Amniotic epithelial cell (primary cell): ENCODE results near the gene SMIM10.
"Not testable (repeated sequence)": the region's sequence is repeated elsewhere in the genome, so short reads cannot be mapped to it uniquely, and the experiment has no call there.

Source experiments
- DNase-seq: peaks from one replicate; pipeline ENCODE4 v3.0.0-alpha.2; 2010; ENCODE audit warnings: low read depth

The SMIM10 gene

DNA sequence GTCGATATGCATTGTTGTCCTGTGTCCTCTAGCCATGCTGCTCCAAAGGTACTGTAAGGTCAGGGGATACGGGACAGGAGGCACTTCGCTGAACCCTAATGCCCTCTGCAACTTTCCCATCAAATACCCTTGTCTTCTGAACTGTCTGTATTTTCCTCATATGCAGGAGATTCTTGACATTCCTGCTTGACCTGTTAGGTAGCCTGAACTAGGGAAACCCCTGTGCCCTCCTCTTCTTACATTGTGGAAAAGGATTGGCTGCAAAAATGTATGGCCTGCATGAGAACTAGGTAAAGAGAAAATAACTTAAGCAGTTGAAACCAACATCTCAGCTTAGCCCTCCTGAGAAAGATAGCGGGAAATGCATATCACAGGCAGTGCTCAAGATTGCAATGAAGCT is 20.1 kb downstream of the SMIM10 start:
- no peak for DNase-seq

DNA sequence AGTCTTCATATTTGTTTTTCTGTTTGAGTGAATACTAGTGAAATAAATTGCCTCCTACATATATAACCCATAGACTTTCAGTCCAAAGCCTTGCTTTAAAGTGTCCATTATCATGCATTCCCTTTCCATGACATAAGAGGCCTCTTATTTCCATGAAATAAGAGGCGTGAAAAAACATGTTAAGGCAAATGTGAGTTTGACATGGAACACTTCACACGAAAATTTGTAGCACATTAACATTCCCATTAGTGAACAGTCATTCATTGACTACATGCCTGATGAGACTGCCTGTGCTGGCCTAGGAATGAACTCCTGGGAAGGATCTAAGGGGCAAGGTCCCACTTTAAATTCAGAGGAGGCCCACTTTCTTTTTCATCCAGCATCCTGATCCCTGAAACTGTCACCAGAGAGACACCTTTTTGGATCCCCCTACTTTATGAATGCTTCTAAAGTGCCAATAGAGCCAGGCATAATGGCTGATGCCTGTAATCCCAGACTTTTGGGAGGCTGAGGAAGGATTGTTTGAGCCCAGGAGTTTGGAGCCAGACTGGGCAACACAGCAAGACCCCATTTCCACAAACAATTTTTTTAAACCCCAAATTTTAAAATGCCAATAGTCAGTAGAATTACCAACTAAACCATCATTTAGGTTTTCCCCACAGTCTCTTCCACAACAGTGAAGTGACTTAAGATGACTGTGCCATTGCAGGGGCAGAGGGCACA is 24.9 kb downstream of the SMIM10 start:
- DNase-seq: no peak

DNA sequence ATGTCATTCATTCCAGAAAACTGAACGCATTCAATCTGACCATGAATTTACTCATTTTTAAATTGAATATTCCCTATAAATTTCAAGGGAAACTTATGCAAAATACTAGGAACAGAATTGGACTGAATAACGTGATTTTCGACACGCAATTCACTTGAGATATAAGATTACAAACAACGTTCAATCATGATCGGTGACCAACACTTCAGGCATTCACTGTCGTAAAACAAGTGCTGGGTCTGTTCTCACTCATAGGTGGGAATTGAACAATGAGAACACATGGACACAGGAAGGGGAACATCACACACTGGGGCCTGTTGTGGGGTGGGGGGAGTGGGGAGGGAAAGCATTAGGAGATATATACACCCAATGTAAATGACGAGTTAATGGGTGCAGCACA is 29.1 kb downstream of the SMIM10 start:
- DNase-seq: not testable (repeated sequence)

DNA sequence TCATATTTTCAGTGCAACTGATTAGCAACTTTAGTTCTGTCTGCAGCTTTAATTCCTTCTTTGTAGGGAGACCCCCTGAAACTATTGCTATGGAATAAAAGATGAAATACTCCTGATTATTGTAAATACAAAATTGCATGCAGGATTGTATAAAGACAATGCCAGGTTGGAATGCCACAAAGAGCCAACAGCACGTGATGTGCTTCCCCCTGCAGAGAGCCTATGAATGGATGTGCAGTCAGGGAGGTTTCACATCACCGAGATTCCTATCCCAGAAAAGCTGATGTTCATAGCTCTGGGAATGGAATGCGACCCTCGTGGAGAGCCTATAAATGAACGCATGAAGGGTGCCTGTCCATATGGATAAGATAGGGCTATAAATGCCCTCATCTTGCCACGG is 33.0 kb downstream of the SMIM10 start:
- not testable (repeated sequence) for DNase-seq

DNA sequence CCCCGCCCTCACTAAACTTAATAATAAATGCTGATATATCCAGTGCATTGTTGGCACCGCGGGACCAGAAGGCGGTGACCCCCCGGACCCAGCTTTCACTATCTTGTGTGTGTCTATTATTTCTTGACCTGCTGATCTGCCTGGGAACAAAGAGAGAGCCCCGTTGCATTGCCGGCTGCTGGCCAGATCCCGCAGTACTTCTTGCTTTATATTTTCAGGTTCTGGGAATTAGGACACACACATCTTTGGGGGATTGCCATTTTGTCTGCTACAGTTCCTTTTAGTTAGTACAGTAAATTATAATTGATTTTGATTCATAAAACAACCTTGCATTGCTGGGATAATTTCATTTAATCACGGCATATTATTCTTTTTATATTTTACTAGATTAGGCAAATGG is 33.7 kb downstream of the SMIM10 start:
- DNase-seq: no peak

DNA sequence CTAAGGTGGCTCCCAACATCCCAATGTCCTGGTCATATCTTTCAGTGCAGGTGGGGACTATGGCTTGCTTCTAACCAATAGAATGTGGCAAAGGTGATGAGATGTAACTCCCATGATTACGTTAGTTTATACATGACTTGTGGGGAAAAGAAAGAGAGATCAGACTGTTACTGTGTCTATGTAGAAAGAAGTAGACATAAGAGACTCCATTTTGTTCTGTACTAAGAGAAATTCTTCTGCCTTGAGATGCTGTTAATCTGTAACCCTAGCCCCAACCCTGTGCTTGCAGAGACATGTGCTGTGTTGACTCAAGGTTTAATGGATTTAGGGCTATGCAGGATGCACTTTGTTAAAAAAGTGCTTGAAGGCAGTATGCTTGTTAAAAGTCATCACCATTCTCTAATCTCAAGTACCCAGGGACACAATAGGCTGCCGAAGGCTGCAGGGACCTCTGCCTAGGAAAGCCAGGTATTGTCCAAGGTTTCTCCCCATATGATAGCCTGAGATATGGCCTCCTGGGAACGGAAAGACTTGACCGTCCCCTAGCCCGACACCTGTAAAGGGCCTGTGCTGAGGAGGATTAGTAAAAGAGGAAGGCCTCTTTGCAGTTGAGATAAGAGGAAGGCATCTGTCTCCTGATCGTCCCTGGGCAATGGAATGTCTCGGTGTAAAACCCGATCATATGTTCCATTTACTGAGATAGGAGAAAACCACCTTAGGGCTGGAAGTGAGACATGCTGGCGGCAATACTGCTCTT is 39.6 kb downstream of the SMIM10 start:
- DNase-seq: not testable (repeated sequence)

DNA sequence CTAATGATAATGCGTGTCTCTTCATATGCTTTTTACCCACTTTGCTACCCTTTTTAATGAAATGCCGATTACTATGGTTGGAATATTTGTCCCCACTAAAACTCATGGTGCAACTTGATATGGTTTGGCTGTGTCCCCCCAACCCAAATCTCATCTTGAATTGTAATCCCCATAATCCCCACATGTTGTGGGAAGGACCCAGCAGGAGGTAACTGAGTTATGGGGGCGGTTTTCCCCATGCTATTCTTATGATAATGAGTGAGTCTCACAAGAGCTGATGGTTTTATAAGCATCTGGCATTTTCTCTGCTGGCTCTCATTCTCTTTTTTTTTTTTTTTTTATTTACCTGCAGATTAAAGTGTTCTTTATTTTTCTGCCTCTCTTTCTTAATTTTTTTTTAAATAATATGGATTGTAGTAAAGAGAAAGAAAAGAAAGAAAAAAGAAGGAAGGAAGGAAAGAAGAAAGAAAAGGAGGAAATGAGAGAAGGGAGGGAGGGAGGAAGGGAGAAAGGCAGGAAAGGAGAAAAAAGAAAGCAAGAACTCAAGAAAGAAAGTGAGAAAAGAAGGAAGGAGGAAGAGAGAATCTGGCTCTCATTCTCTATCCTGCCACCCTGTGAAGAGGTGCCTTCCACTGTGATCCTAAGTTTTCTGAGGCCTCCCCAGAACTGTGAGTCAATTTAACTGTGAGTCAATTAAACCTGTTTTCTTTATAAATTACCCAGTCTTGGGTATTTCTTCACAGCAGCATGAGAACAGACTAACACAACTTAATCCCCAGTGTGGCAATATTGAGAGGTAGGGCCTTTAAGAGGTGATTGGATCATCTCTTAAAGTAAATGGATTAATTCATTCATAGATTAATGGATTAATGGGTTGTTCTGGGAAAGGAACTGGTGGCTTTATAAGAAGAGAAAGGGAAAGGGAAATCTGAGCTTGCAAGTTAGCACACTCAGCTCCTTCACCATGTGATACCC is 50.6 kb downstream of the SMIM10 start:
- peak; percentile 47 for DNase-seq
